Activated CD4-positive, alpha-beta T cell treated with anti-CD3 and anti-CD28 coated beads, Interleukin-2, amount 10 ng/mL, durations not matched to agents 7 days and 5 days (primary cell): ENCODE measurements around the gene REEP6. TPM values are rescaled to one million over a fixed set of nuclear protein-coding genes. Genes with fewer than 3 reads are reported as not detected.
A peak's percentile ranks its signal among the peaks of the same experiment; 100 is the strongest.

Source experiments
- CTCF ChIA-PET: fragments of 350-600 bp; sonication (Branson Sonifier 250); formaldehyde crosslinking; loops from one replicate; lab custom pipeline; 2021; ENCODE audit warnings: antibody characterized with exemption; lab: Charles Lee
- POLR2A ChIA-PET: fragments of 350-600 bp; sonication (Branson Sonifier 250); formaldehyde crosslinking; loops from one replicate; lab custom pipeline; 2021; ENCODE audit warnings: antibody characterized with exemption; lab: Charles Lee
- DNase-seq: peaks from one replicate; pipeline ENCODE4 v3.0.0-alpha.2; 2020
- H3K27ac Mint-ChIP-seq: one replicate; pipeline ENCODE4 v1.8.0; 2021; ENCODE audit warnings: mild to moderate bottlenecking, moderate library complexity, mixed read lengths
- H3K27me3 Mint-ChIP-seq: one replicate; pipeline ENCODE4 v1.8.0; 2021; ENCODE audit warnings: mixed read lengths
- H3K36me3 Mint-ChIP-seq: one replicate; pipeline ENCODE4 v1.8.0; 2021; ENCODE audit warnings: low read depth, mixed read lengths
- H3K4me1 Mint-ChIP-seq: one replicate; pipeline ENCODE4 v1.8.0; 2021; ENCODE audit warnings: mixed read lengths
- H3K4me3 Mint-ChIP-seq: one replicate; pipeline ENCODE4 v1.8.0; 2021; ENCODE audit warnings: mild to moderate bottlenecking, moderate library complexity, mixed read lengths
- H3K9me3 Mint-ChIP-seq: one replicate; pipeline ENCODE4 v1.8.0; 2021; ENCODE audit warnings: mixed read lengths
- total RNA-seq, 2 experiments: library from RNA; stranded (reverse); gene quantifications; one replicate each; pipeline ENCODE4 v1.2.3, GENCODE V29; 2021

REEP6 gene
- total RNA-seq, 2 experiments from 2014 or later, result 1.6 to 1.8 TPM

DNA sequence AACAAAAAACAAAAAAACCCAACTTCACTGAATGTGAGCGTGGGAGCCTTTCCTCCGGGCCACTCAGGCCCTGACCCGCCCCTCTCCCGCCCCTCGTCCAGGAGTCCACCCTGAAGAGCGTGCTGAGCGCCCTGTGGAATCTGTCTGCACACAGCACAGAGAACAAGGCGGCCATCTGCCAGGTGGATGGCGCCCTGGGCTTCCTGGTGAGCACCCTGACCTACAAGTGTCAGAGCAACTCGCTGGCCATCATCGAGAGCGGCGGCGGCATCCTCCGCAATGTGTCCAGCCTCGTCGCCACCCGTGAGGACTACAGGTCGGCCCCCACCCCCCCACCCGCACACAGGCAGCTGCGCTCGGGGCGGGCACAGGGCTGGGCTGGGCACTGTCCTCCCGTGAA, 29.1 kb upstream of the REEP6 start:
- no peaks in the 10 kb centered on the region for H3K36me3 Mint-ChIP-seq
- ChIA-PET CTCF (no interaction called here), POLR2A (no interaction called here)
- no peak overlapping the region for H3K27ac Mint-ChIP-seq
- H3K4me1 Mint-ChIP-seq, result no peaks in the 10 kb centered on the region
- H3K9me3 Mint-ChIP-seq, result no peaks in the 10 kb centered on the region
- peaks cover 15% of the 10 kb centered on the region for H3K27me3 Mint-ChIP-seq
- H3K4me3 Mint-ChIP-seq, result no peak overlapping the region
- no peak for DNase-seq

DNA sequence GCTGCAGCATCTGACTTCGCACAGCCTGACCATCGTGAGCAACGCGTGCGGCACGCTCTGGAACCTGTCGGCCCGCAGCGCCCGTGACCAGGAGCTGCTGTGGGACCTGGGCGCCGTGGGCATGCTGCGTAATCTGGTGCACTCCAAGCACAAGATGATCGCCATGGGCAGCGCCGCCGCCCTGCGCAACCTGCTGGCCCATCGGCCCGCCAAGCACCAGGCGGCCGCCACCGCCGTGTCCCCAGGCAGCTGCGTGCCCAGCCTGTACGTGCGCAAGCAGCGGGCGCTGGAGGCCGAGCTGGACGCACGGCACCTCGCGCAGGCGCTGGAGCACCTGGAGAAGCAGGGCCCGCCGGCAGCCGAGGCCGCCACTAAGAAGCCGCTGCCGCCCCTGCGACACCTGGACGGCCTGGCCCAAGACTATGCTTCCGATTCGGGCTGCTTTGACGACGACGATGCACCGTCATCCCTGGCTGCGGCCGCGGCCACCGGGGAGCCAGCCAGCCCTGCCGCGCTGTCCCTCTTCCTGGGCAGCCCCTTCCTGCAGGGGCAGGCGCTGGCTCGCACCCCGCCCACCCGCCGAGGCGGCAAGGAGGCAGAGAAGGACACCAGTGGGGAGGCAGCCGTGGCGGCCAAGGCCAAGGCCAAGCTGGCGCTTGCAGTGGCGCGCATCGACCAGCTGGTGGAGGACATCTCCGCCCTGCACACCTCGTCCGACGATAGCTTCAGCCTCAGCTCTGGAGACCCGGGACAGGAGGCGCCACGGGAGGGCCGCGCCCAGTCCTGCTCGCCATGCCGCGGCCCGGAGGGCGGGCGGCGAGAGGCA, 25.6 kb upstream of the REEP6 start:
- Mint-ChIP-seq H3K9me3 (no peaks in the 10 kb centered on the region), H3K27ac (no peak overlapping the region), H3K36me3 (no peaks in the 10 kb centered on the region), H3K27me3 (peaks cover 8% of the 10 kb centered on the region), H3K4me3 (no peak overlapping the region), H3K4me1 (peaks cover 4% of the 10 kb centered on the region)
- CTCF ChIA-PET, result interaction anchor here (1.1 kb wide), 1 partner anchor 15 kb away, joined by 3 read pairs; no protein-coding TSS in a partner anchor
- DNase-seq, result no peak
- POLR2A ChIA-PET, result no interaction called here

DNA sequence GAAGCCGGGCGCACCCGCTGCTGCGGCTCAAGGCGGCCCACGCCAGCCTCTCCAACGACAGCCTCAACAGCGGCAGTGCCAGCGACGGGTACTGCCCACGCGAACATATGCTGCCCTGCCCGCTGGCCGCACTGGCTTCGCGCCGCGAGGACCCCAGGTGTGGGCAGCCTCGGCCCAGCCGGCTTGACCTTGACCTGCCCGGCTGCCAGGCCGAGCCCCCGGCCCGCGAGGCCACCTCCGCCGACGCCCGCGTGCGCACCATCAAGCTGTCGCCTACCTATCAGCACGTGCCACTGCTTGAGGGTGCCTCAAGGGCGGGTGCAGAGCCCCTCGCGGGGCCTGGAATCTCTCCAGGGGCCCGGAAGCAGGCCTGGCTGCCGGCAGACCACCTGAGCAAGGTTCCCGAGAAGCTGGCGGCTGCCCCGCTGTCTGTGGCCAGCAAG, 24.9 kb upstream of the REEP6 start:
- DNase-seq, result no peak
- no peaks in the 10 kb centered on the region for H3K36me3 Mint-ChIP-seq
- no peak overlapping the region for H3K27ac Mint-ChIP-seq
- H3K27me3 Mint-ChIP-seq, result peaks cover 8% of the 10 kb centered on the region
- H3K9me3 Mint-ChIP-seq, result no peaks in the 10 kb centered on the region
- H3K4me1 Mint-ChIP-seq, result peaks cover 4% of the 10 kb centered on the region
- POLR2A ChIA-PET, result no interaction called here
- CTCF ChIA-PET, result interaction anchor here (1.1 to 1.2 kb wide), 2 partner anchors 12 to 15 kb away, joined by 3 read pairs; no protein-coding TSS in a partner anchor
- H3K4me3 Mint-ChIP-seq, result no peak overlapping the region

DNA sequence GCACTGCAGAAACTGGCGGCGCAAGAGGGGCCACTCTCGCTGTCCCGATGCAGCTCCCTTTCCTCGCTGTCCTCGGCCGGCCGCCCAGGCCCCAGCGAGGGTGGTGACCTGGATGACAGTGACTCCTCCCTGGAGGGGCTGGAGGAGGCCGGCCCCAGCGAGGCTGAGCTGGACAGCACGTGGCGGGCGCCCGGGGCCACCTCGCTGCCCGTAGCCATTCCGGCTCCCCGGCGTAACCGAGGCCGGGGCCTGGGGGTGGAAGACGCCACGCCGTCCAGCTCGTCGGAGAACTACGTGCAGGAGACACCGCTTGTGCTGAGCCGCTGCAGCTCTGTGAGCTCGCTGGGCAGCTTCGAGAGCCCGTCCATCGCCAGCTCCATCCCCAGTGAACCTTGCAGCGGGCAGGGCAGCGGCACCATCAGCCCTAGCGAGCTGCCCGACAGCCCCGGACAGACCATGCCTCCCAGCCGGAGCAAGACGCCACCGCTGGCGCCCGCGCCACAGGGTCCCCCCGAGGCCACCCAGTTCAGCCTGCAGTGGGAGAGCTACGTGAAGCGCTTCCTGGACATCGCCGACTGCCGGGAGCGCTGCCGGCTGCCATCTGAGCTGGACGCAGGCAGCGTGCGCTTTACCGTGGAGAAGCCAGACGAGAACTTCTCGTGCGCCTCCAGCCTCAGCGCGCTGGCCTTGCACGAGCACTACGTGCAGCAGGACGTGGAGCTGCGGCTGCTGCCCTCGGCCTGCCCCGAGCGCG, 24.3 kb upstream of the REEP6 start:
- H3K4me3 Mint-ChIP-seq, result no peak overlapping the region
- H3K36me3 Mint-ChIP-seq, result no peaks in the 10 kb centered on the region
- no peaks in the 10 kb centered on the region for H3K9me3 Mint-ChIP-seq
- CTCF ChIA-PET, result interaction anchor here (1.1 to 1.2 kb wide), 2 partner anchors 11 to 16 kb away, joined by 3 read pairs; no protein-coding TSS in a partner anchor
- no peak for DNase-seq
- no peak overlapping the region for H3K27ac Mint-ChIP-seq
- H3K4me1 Mint-ChIP-seq, result peaks cover 6% of the 10 kb centered on the region
- POLR2A ChIA-PET, result no interaction called here
- H3K27me3 Mint-ChIP-seq, result peaks cover 10% of the 10 kb centered on the region

DNA sequence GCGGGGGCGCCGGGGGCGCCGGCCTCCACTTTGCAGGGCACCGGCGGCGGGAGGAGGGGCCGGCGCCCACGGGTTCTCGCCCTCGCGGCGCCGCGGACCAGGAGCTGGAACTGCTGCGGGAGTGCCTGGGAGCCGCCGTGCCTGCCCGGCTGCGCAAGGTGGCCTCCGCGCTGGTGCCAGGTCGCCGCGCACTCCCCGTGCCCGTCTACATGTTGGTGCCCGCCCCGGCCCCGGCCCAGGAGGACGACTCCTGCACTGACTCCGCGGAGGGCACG, 23.8 kb upstream of the REEP6 start:
- H3K36me3 Mint-ChIP-seq, result no peaks in the 10 kb centered on the region
- ChIA-PET CTCF (interaction anchor here (0.6 to 1.8 kb wide), 3 partner anchors 10 to 23 kb away, joined by 3 to 4 read pairs (median 3); no protein-coding TSS in a partner anchor), POLR2A (no interaction called here)
- H3K27me3 Mint-ChIP-seq, result peaks cover 10% of the 10 kb centered on the region
- no peaks in the 10 kb centered on the region for H3K9me3 Mint-ChIP-seq
- peaks cover 8% of the 10 kb centered on the region for H3K4me1 Mint-ChIP-seq
- no peak for DNase-seq
- no peak overlapping the region for H3K27ac Mint-ChIP-seq
- no peak overlapping the region for H3K4me3 Mint-ChIP-seq

DNA sequence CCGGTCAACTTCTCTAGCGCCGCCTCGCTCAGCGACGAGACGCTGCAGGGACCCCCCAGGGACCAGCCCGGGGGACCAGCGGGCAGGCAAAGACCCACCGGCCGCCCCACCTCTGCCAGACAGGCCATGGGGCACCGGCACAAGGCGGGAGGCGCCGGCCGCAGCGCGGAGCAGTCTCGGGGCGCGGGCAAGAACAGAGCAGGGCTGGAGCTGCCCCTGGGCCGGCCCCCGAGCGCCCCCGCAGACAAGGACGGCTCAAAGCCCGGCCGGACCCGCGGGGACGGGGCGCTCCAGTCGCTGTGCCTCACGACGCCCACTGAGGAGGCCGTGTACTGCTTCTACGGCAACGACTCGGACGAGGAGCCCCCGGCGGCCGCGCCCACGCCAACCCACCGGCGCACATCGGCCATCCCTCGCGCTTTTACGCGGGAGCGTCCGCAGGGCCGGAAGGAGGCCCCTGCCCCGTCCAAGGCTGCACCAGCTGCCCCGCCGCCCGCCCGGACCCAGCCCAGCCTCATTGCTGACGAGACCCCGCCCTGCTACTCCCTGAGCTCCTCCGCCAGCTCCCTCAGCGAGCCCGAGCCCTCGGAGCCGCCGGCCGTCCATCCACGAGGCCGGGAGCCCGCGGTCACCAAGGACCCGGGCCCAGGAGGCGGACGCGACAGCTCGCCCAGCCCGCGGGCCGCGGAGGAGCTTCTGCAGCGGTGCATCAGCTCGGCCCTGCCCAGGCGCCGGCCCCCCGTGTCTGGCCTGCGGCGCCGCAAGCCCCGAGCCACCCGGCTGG, 23.3 kb upstream of the REEP6 start:
- ChIA-PET CTCF (interaction anchor here (0.6 to 1.8 kb wide), 3 partner anchors 10 to 23 kb away, joined by 3 to 4 read pairs (median 3); no protein-coding TSS in a partner anchor), POLR2A (no interaction called here)
- Mint-ChIP-seq H3K4me3 (no peak overlapping the region), H3K27me3 (peaks cover 11% of the 10 kb centered on the region), H3K9me3 (no peaks in the 10 kb centered on the region), H3K4me1 (peaks cover 10% of the 10 kb centered on the region), H3K27ac (no peak overlapping the region), H3K36me3 (no peaks in the 10 kb centered on the region)
- no peak for DNase-seq

- CTCF ChIA-PET, result interaction anchor here (0.9 to 1.8 kb wide), 4 partner anchors 9 to 24 kb away, joined by 3 to 4 read pairs (median 4); partner anchors contain the start of gene REEP6
- DNase-seq, result no peak
- Mint-ChIP-seq H3K36me3 (no peaks in the 10 kb centered on the region), H3K4me3 (no peak overlapping the region), H3K27ac (no peak overlapping the region), H3K27me3 (peaks cover 14% of the 10 kb centered on the region), H3K4me1 (peaks cover 13% of the 10 kb centered on the region), H3K9me3 (no peaks in the 10 kb centered on the region)
- POLR2A ChIA-PET, result interaction anchor here (1.0 kb wide), 1 partner anchor 11 kb away, joined by 3 read pairs; no protein-coding TSS in a partner anchor
Observed at GRCh38 chr19:1468274-1468820, 22.6 kb upstream of the REEP6 start.

- no peak for DNase-seq
- H3K27ac Mint-ChIP-seq, result no peak overlapping the region
- H3K9me3 Mint-ChIP-seq, result no peaks in the 10 kb centered on the region
- POLR2A ChIA-PET, result interaction anchor here (0.6 to 1.0 kb wide), 2 partner anchors 11 to 140 kb away, joined by 3 to 4 read pairs; no protein-coding TSS in a partner anchor
- CTCF ChIA-PET, result interaction anchor here (0.9 to 1.8 kb wide), 4 partner anchors 9 to 25 kb away, joined by 3 to 4 read pairs (median 4); partner anchors contain the start of gene REEP6
- H3K4me3 Mint-ChIP-seq, result no peak overlapping the region
- H3K36me3 Mint-ChIP-seq, result no peaks in the 10 kb centered on the region
- peaks cover 14% of the 10 kb centered on the region for H3K27me3 Mint-ChIP-seq
- peaks cover 13% of the 10 kb centered on the region for H3K4me1 Mint-ChIP-seq
Observed at GRCh38 chr19:1468821-1469254, 22.1 kb upstream of the REEP6 start.

DNA sequence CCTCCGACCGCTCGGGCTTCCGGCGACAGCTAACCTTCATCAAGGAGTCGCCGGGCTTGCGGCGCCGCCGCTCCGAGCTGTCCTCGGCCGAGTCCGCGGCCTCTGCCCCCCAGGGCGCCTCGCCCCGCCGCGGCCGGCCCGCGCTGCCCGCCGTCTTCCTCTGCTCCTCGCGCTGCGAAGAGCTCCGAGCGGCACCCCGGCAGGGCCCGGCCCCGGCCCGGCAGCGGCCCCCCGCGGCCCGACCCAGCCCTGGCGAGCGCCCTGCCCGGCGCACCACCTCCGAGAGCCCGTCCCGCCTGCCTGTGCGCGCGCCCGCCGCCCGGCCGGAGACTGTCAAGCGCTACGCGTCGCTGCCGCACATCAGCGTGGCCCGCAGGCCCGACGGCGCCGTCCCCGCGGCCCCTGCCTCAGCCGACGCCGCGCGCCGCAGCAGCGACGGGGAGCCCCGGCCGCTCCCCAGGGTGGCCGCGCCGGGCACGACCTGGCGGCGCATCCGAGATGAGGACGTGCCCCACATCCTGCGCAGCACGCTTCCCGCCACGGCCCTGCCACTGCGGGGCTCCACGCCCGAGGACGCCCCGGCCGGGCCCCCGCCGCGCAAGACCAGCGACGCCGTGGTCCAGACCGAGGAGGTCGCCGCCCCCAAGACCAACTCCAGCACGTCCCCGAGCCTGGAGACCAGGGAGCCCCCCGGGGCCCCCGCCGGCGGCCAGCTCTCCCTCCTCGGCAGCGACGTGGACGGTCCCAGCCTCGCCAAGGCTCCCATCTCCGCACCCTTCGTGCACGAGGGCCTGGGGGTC, 21.5 kb upstream of the REEP6 start:
- POLR2A ChIA-PET, result interaction anchor here (0.6 to 1.0 kb wide), 2 partner anchors 12 to 141 kb away, joined by 3 to 4 read pairs; no protein-coding TSS in a partner anchor
- CTCF ChIA-PET, result interaction anchor here (0.9 to 1.4 kb wide), 3 partner anchors 8 to 22 kb away, joined by 3 to 4 read pairs (median 3); partner anchors contain the start of gene REEP6
- Mint-ChIP-seq H3K36me3 (no peaks in the 10 kb centered on the region), H3K4me1 (peaks cover 13% of the 10 kb centered on the region), H3K9me3 (no peaks in the 10 kb centered on the region), H3K4me3 (no peak overlapping the region), H3K27me3 (peaks cover 14% of the 10 kb centered on the region), H3K27ac (no peak overlapping the region)
- DNase-seq, result no peak

- H3K9me3 Mint-ChIP-seq, result no peaks in the 10 kb centered on the region
- peaks cover 13% of the 10 kb centered on the region for H3K4me1 Mint-ChIP-seq
- ChIA-PET CTCF (no interaction called here), POLR2A (no interaction called here)
- peaks cover 14% of the 10 kb centered on the region for H3K27me3 Mint-ChIP-seq
- peak overlapping the region; percentile 44 for H3K4me3 Mint-ChIP-seq
- H3K36me3 Mint-ChIP-seq, result no peaks in the 10 kb centered on the region
- DNase-seq, result no peak
- peak overlapping the region; percentile 68 for H3K27ac Mint-ChIP-seq
Observed at GRCh38 chr19:1470055-1470304, 21.0 kb upstream of the REEP6 start.

DNA sequence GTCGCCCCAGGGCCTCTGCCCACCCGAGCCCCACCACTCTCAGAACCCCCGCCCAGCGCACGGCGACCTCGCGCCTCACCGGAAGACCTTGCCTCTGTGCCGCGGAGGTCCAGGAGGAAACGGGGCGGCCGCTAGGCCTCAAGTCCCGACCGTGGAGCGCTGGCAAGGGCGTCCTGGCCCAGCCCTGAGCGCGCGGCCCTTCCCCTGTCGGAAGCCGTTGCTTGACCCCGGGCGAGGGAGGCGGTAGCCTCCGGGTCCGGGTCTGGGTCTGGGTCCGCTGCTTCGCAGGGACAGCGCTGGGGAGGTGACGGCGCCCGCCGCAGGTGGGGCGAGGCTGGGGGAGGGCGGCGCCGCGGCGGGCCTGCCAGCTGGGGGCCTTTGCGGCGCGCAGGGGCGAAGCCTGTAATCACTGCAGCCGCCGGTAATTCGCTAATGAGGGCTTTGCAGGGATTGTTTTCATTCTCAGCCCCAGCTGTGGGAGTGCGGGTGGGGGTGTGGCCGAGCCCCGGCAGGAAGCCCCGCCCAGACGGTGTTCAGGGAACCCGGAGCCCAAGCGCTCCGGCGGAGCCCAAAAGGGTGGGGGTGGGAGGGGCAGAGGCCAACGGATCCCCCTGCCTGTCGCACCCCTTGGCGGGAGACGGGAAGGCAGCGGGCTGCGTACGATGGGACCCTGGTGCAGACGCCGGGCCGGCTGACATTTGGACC, 20.5 kb upstream of the REEP6 start:
- ChIA-PET POLR2A (no interaction called here), CTCF (interaction anchor here (1.5 kb wide), 1 partner anchor 15 kb away, joined by 6 read pairs; no protein-coding TSS in a partner anchor)
- peak overlapping the region; percentile 68 for H3K27ac Mint-ChIP-seq
- H3K27me3 Mint-ChIP-seq, result peaks cover 14% of the 10 kb centered on the region
- H3K9me3 Mint-ChIP-seq, result no peaks in the 10 kb centered on the region
- no peaks in the 10 kb centered on the region for H3K36me3 Mint-ChIP-seq
- H3K4me3 Mint-ChIP-seq, result peak overlapping the region; percentile 44
- peak; percentile 77 for DNase-seq
- peaks cover 13% of the 10 kb centered on the region for H3K4me1 Mint-ChIP-seq
